AG09309 (cell line): Measurements from ENCODE around the gene MRE11.

ENCODE experiments used
- DNase-seq: peaks from one replicate; pipeline ENCODE4 v3.0.0-alpha.2; 2010; ENCODE audit warnings: low read depth
- H3K4me3 ChIP-seq: 2 replicates; pipeline ENCODE4 v1.5.1; 2011; ENCODE audit warnings: mild to moderate bottlenecking, low read depth, low read length, moderate library complexity; ENCODE audit not compliant: control insufficient read depth
- CTCF ChIP-seq: IDR thresholded peaks from 2 replicates; pipeline ENCODE4 v1.5.1; 2011; ENCODE audit warnings: mild to moderate bottlenecking, low read depth, low read length, inconsistent platforms; ENCODE audit not compliant: insufficient read depth, control insufficient read depth; ENCODE audit errors: missing control alignments

MRE11 gene

GRCh38 chr11:94493281-94494125, at the start of gene MRE11, which contains the start of gene ANKRD49:
Gene MRE11 (minus strand): TSS chr11:94493844. CDS start chr11:94492801, 1,043 bp downstream.
Gene ANKRD49 (plus strand): TSS chr11:94493984. CDS start chr11:94496694, 2,710 bp downstream.
- peak within 1 kb of the TSS; percentile 94 for H3K4me3 ChIP-seq
- no peak for TF ChIP-seq CTCF
- DNase-seq: peak; percentile 88

GRCh38 chr11:94539420-94539819, 45.8 kb upstream of the MRE11 start:
- DNase-seq: no peak
- no peak for TF ChIP-seq CTCF

GRCh38 chr11:94537031-94537600, 43.5 kb upstream of the MRE11 start:
- H3K4me3 ChIP-seq: no peak overlapping the region
- DNase-seq: no peak
- TF ChIP-seq CTCF: no peak

More at GRCh38 chr11:94539420-94539819, 45.8 kb upstream of the MRE11 start:
- H3K4me3 ChIP-seq: no peak overlapping the region

- no peak for DNase-seq
- H3K4me3 ChIP-seq: no peak overlapping the region
- TF ChIP-seq CTCF: no peak
Measured at GRCh38 chr11:94536386-94536785, 42.7 kb upstream of the MRE11 start.

- H3K4me3 ChIP-seq: no peak overlapping the region
- DNase-seq: no peak
- TF ChIP-seq CTCF: no peak
Measured at GRCh38 chr11:94533696-94534630, 40.3 kb upstream of the MRE11 start.

- TF ChIP-seq CTCF: no peak
- no peak for DNase-seq
Measured at GRCh38 chr11:94533206-94533605, 39.6 kb upstream of the MRE11 start.

More at GRCh38 chr11:94533206-94533605, 39.6 kb upstream of the MRE11 start:
- H3K4me3 ChIP-seq: no peak overlapping the region
